Thyroid gland (tissue), 4 donors: ENCODE results near the gene SIPA1.

Experiments
- CTCF ChIP-seq, 6 experiments: fragments of 200-600 bp in 3 of 6; fragments of 450-650 bp in 3 of 6; sonication (generic) in 3 of 6; IDR thresholded peaks; one replicate each; pipeline ENCODE4 v1.5.1; 2016 to 2019; ENCODE audit warnings: antibody characterized with exemption in 6 of 6, mild to moderate bottlenecking in 2 of 6, inconsistent platforms in 1 of 6, moderate library complexity in 1 of 6
- POLR2A ChIP-seq, 2 donors: fragments of 450-650 bp; IDR thresholded peaks; one replicate each; pipeline ENCODE4 v1.6.1; 2017; ENCODE audit warnings: antibody characterized with exemption in 2 of 2, mild to moderate bottlenecking in 2 of 2, moderate library complexity in 1 of 2

GRCh38 chr11:65636108-65637031 is 1.5 kb upstream of the SIPA1 start:
- TF ChIP-seq CTCF (IDR thresholded peaks at IDR 0.05) (no peak), POLR2A (IDR thresholded peaks at IDR 0.05) (no peak)
